Prostate gland (tissue), 2 donors: ENCODE measurements around the gene PLEKHA7. TPM values are rescaled to one million over a fixed set of nuclear protein-coding genes. Genes with fewer than 3 reads are reported as not detected.

Experiments used
- DNase-seq: peaks from one replicate; pipeline ENCODE4 v3.0.0-alpha.2; 2019; ENCODE audit warnings: low spot score
- H3K27ac ChIP-seq, 2 donors: fragments of 200-600 bp; sonication (generic); 2 replicates each; pipeline ENCODE4 v1.5.1; 2017 to 2019
- H3K27me3 ChIP-seq: fragments of 200-600 bp; sonication (generic); replicated peaks from 2 replicates; pipeline ENCODE4 v1.5.1; 2019; ENCODE audit not compliant: insufficient read depth
- H3K36me3 ChIP-seq, 2 donors: fragments of 200-600 bp; sonication (generic); 1 replicate in 1 of 2; 2 replicates in 1 of 2; pipeline versions ENCODE4 v1.5.1 to v1.8.1; 2017 to 2019
- H3K4me1 ChIP-seq: fragments of 200-600 bp; sonication (generic); replicated peaks from 2 replicates; pipeline ENCODE4 v1.5.1; 2019
- H3K4me3 ChIP-seq, 2 donors: fragments of 200-600 bp; sonication (generic); 2 replicates each; pipeline ENCODE4 v1.5.1; 2017 to 2019
- H3K9me3 ChIP-seq: fragments of 200-600 bp; sonication (generic); 2 replicates; pipeline ENCODE4 v1.5.1; 2017
- CTCF ChIP-seq, 4 experiments: fragments of 200-600 bp in 2 of 4; fragments of 450-650 bp in 2 of 4; sonication (generic) in 2 of 4; IDR thresholded peaks; 1 replicate in 3 of 4; 2 replicates in 1 of 4; pipeline ENCODE4 v1.5.1; 2016 to 2019; ENCODE audit warnings: antibody characterized with exemption in 4 of 4, mild to moderate bottlenecking in 2 of 4, moderate library complexity in 2 of 4
- POLR2A ChIP-seq: fragments of 450-650 bp; IDR thresholded peaks from one replicate; pipeline ENCODE4 v1.6.1; 2016; ENCODE audit warnings: antibody characterized with exemption, mild to moderate bottlenecking
- POLR2AphosphoS5 ChIP-seq: sonication (generic); formaldehyde crosslinking; IDR thresholded peaks from one replicate; pipeline ENCODE4 v1.6.1; 2017; ENCODE audit warnings: antibody characterized with exemption
- WGBS: methylation state at CpG from one replicate; pipeline ENCODE4 v1.1.5; 2018; 5-methylcytosine and 5-hydroxymethylcytosine counted together
- intact Hi-C: fragments of 100-400 bp; cut with DNase I; formaldehyde crosslinking; loops from one replicate; pipeline ENCODE4 v1.14.2; 2022
- total RNA-seq, 2 donors: library from RNA; depleted of rRNA; stranded (reverse); fragments of >200 nt; gene quantifications; one replicate each; pipeline ENCODE4 v1.1.0, GENCODE V29; 2016

The PLEKHA7 gene
- total RNA-seq, 2 donors from 2014 or later = 14.6 to 38.3 TPM

DNA sequence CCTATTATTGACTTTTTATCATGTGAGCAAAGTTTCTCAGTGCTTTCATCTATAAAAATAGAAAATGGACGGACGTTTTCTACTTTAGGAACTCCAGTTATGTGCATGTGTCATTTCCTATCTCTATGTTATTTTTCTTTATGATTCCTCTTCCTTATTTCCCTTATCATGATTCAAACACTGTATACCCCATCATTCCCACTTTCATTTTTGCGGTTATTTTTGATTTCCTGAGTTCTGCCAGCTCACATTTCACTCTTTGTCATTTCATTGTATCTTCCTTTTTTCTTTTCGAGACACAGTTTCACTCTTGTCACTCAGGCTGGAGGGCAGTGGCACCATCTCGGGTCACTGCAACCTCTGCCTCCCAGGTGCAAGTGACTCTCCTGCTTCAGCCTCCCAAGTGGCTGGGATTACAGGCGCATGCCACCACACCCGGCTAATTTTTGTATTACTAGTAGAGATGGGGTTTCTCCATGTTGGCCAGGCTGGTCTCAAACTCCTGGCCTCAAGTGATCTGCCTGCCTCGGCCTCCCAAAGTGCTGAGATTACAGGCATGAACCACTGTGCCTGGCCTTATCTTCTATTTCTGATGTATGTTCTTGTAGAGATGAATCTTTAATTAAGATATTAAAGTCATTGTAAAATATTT is 254.2 kb downstream of the PLEKHA7 start:
- WGBS = 67% methylated on average over 8 of the region's 8 CpGs
- no peak for DNase-seq
- H3K4me3 ChIP-seq = no peak overlapping the region
- intact Hi-C loops = no loop called here
- no peak overlapping the region for H3K27ac ChIP-seq
- H3K27me3 ChIP-seq = no peaks in the 10 kb centered on the region
- H3K4me1 ChIP-seq = no peaks in the 10 kb centered on the region
- no peaks in the 10 kb centered on the region for H3K9me3 ChIP-seq
- TF ChIP-seq POLR2AphosphoS5 (no peak), CTCF (IDR thresholded peaks at IDR 0.05) (no peak), POLR2A (no peak)
- H3K36me3 ChIP-seq = no peaks in the 10 kb centered on the region

- intact Hi-C loops = no loop called here
- Histone ChIP-seq H3K4me1 (no peaks in the 10 kb centered on the region), H3K36me3 (peaks cover 0 to 4% of the 10 kb centered on the region in 2 donors), H3K9me3 (no peaks in the 10 kb centered on the region), H3K27me3 (no peaks in the 10 kb centered on the region), H3K27ac (no peak overlapping the region), H3K4me3 (no peak overlapping the region)
- TF ChIP-seq CTCF (IDR thresholded peaks at IDR 0.05) = no peak
- no peak for TF ChIP-seq POLR2AphosphoS5
- no peak for TF ChIP-seq POLR2A
- 96% methylated on average over 4 of the region's 4 CpGs for WGBS
- DNase-seq = no peak
These were observed 255.7 kb downstream of the PLEKHA7 start for GRCh38 chr11:16758382-16759024.

DNA sequence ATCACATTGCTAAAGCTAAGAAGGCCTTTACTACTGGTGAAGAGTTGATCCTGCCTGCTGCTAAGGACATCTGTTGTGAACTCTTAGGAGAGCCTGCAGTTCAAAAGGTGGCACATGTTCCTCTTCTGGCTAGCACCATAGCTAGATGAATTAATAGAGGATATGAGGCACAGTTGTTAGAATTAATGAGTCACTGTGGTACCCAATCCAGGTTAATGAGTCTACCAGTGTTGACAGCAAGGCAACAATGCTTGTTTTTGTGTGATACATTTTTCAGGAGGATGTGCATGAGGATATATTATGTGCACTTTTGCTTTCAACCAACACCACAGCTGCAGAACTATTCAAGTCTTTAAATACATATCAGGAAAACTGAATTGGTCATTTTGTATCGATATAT is 263.8 kb downstream of the PLEKHA7 start:
- no peak for TF ChIP-seq POLR2AphosphoS5
- no peak for TF ChIP-seq CTCF (IDR thresholded peaks at IDR 0.05)
- no peak for TF ChIP-seq POLR2A
- H3K36me3 ChIP-seq = peaks cover 4 to 6% of the 10 kb centered on the region in 2 donors
- no peak overlapping the region for H3K4me3 ChIP-seq
- no peak for DNase-seq
- H3K27me3 ChIP-seq = no peaks in the 10 kb centered on the region
- H3K4me1 ChIP-seq = peaks cover 3% of the 10 kb centered on the region
- intact Hi-C loops = no loop called here
- no peak overlapping the region for H3K27ac ChIP-seq
- H3K9me3 ChIP-seq = no peaks in the 10 kb centered on the region
- 88% methylated on average over 1 of the region's 1 CpG for WGBS

- TF ChIP-seq CTCF (IDR thresholded peaks at IDR 0.05) (no peak), POLR2A (no peak), POLR2AphosphoS5 (no peak)
- Histone ChIP-seq H3K4me1 (peaks cover 3% of the 10 kb centered on the region), H3K4me3 (no peak overlapping the region), H3K36me3 (peaks cover 4 to 6% of the 10 kb centered on the region in 2 donors), H3K27ac (no peak overlapping the region), H3K27me3 (no peaks in the 10 kb centered on the region), H3K9me3 (no peaks in the 10 kb centered on the region)
- WGBS = 61% methylated on average over 2 of the region's 2 CpGs
- intact Hi-C loops = no loop called here
- DNase-seq = no peak
These were observed 264.5 kb downstream of the PLEKHA7 start for GRCh38 chr11:16749666-16750065.

DNA sequence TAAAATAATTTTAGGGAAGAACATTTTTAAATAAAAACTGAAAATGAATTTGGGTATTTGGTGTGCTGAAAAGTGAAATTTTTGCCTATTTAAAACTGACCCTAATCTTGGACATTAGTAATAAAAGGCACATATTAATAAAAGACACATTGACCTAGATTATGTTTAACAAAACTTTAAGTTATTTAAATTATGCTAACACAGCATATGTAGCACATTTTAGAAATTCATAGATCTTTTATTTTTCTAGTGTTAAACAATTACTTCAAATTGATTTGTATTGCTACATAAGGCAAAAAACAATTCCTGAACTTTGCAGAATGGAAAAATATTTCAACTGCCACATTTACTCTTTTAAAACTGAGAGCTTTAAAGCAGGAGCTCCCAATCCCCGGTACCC is 265.1 kb downstream of the PLEKHA7 start:
- WGBS = 100% methylated on average over 1 of the region's 1 CpG
- Histone ChIP-seq H3K27me3 (no peaks in the 10 kb centered on the region), H3K27ac (no peak overlapping the region), H3K9me3 (no peaks in the 10 kb centered on the region), H3K4me1 (peaks cover 5% of the 10 kb centered on the region), H3K4me3 (no peak overlapping the region), H3K36me3 (peaks cover 4 to 6% of the 10 kb centered on the region in 2 donors)
- DNase-seq = no peak
- intact Hi-C loops = no loop called here
- TF ChIP-seq CTCF (IDR thresholded peaks at IDR 0.05) = no peak
- TF ChIP-seq POLR2A = no peak
- no peak for TF ChIP-seq POLR2AphosphoS5
